GM10847 (cell line): ENCODE measurements around the gene SF3B5.

ENCODE experiments used
- POLR2A ChIP-seq: IDR thresholded peaks from 2 replicates; pipeline ENCODE4 v1.6.1; 2011; ENCODE audit not compliant: insufficient read length; ENCODE audit errors: extremely low read depth

SF3B5 gene

GRCh38 chr6:144115219-144115618, 19.8 kb upstream of the SF3B5 start:
- TF ChIP-seq POLR2A = no peak

DNA sequence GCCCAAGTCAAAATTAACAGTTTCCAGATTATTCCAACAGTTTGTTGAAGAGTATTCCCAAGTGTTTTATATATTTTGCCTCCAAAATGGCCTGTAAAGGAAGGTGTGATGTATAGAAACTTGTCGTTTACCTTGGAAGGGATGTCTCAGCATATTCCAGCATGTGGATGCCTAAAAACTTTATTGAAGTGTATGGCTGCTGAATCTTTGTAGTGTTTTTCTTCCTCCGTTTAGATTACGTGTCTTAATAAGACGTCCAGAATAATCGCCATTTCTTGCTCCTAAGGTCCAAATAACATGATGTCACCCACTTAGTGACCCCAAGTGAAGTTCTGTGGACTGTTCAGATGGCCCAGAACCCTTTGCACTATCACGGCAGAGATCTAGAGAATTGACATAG, 18.0 kb upstream of the SF3B5 start:
- TF ChIP-seq POLR2A = no peak

GRCh38 chr6:144110210-144110609, 14.8 kb upstream of the SF3B5 start:
- no peak for TF ChIP-seq POLR2A

DNA sequence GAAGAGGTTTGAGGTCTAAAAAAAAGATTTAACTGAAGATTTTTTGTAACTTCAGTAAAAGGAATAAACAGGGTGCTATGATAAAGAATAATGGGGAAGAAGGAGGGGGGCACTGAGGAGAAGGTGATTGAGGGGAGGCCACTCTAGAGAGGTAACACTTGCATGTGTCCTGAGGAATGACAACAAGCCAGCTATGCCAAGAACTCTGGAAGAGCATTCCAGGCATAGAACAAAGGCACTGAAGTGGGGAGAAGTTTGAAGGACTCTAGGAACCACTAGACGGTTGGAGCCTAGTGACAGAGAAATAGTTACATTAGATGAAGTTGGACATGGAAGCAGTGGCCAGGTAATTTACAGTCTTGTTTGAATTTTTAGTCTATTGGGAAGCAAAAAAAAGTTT, 10.8 kb upstream of the SF3B5 start:
- TF ChIP-seq POLR2A = no peak

- TF ChIP-seq POLR2A = no peak
Observed at GRCh38 chr6:144104898-144105487, 9.6 kb upstream of the SF3B5 start.

GRCh38 chr6:144104488-144104887, 9.1 kb upstream of the SF3B5 start:
- no peak for TF ChIP-seq POLR2A

DNA sequence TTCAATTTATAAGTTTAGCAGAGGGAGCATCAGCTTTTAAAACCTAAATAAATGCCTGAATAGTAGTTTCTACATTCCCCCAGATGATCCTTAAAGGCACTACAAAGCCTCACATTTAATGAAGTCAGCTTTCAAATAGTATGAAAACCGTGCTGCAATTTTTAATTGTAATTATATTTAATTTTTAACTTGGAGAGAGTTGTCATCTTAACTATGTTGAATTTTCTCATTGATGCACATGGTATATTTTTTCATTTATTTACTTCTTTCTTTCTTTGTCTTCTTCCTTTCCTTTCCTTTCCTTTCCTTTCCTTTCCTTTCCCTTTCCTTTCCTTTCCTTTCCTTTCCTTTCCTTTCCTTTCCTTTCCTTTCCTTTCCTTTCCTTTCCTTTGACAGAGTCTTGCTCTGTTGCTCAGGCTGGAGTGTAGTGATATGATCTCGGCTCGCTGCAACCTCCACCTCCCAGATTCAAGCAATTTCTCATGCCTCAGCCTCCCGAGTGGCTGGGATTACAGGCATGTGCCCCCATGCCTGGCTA, 7.7 kb upstream of the SF3B5 start:
- TF ChIP-seq POLR2A = no peak

DNA sequence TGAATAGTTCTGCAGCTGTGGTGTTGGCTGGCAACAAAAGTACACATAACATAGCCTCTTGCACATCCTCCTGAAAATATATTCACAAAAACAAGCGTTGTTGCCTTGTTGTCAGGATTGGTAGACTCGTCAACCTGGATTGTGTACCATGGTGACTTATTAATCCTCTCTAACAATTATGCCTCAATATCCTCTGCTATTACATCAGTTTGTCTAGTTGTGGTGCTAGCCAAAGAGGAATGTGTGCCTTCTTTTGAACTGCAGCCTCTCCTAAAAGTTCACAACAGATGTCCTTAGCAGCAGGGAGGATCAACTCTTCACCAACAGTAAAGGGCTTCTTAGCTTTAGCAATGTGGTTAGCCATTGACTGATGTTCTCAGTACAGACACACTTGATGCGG, 3.6 kb upstream of the SF3B5 start:
- TF ChIP-seq POLR2A = no peak

- no peak for TF ChIP-seq POLR2A
Observed at GRCh38 chr6:144094731-144095133, 641 bp downstream of the SF3B5 start.

- no peak for TF ChIP-seq POLR2A
Observed at GRCh38 chr6:144093658-144094057, 1.7 kb downstream of the SF3B5 start.

DNA sequence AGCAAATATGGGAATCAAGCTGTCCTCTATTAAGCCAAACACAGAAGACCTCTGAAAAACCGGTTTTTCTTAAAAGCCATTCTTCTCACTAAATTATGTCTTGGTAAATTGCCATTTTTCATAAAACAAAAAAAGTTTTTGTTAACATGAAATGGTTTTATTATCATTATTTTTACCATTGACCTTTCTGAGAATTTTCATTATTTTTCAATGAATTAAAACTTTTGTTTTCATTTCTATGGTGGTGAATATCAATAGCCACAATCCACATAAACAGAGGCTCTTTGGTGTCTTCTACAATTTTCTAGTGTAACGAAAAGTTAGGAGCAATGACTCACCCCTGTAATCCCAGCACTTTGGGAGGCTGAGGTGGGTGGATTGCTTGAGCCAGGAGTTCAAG, 2.1 kb downstream of the SF3B5 start:
- no peak for TF ChIP-seq POLR2A

DNA sequence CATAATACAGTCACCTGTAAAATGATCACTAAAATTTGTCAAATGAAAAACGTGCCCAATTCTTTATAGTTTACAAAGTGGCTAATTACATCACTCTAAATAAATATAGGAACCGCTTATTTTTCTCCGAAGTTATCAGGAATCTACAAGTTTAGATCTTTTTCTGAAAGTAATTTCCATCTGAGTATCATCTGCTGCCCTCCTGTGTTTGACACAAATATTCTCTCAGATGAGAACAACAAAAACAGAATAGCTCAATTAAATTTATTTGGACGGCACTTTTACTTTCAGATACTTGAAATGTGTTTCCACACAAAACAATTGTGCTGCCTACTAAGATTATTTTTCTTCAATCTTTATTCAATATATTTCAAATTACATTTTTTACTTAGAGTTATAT, 5.0 kb downstream of the SF3B5 start:
- no peak for TF ChIP-seq POLR2A

- TF ChIP-seq POLR2A = no peak
Observed at GRCh38 chr6:144087789-144088426, 7.5 kb downstream of the SF3B5 start.

GRCh38 chr6:144086959-144087358, 8.4 kb downstream of the SF3B5 start:
- no peak for TF ChIP-seq POLR2A

- no peak for TF ChIP-seq POLR2A
Observed at GRCh38 chr6:144083172-144083571, 12.2 kb downstream of the SF3B5 start.

- no peak for TF ChIP-seq POLR2A
Observed at GRCh38 chr6:144077871-144078270, 17.5 kb downstream of the SF3B5 start.

GRCh38 chr6:144075875-144076274, 19.5 kb downstream of the SF3B5 start:
- TF ChIP-seq POLR2A = no peak

- no peak for TF ChIP-seq POLR2A
Observed at GRCh38 chr6:144075187-144075586, 20.2 kb downstream of the SF3B5 start.

- no peak for TF ChIP-seq POLR2A
Observed at GRCh38 chr6:144073024-144073423, 22.3 kb downstream of the SF3B5 start.
